RPMI8226 (cell line): ENCODE results near the gene RIN3.
"Not testable (repeated sequence)": the region's sequence is repeated elsewhere in the genome, so short reads cannot be mapped to it uniquely, and the experiment has no call there.

Experiments used
- DNase-seq: peaks from one replicate; pipeline ENCODE4 v3.0.0-alpha.2; 2015

RIN3 gene

GRCh38 chr14:92675421-92675820 is 161.8 kb downstream of the RIN3 start:
- DNase-seq: peak; percentile 21

- peak; percentile 35 for DNase-seq
Observed at GRCh38 chr14:92675976-92676375, 162.4 kb downstream of the RIN3 start.

- DNase-seq: no peak
Observed at GRCh38 chr14:92676403-92677086, 163.0 kb downstream of the RIN3 start.

- no peak for DNase-seq
Observed at GRCh38 chr14:92677087-92677668, 163.6 kb downstream of the RIN3 start.

GRCh38 chr14:92677955-92678354 is 164.4 kb downstream of the RIN3 start:
- DNase-seq: no peak

GRCh38 chr14:92678766-92679165 is 165.2 kb downstream of the RIN3 start:
- no peak for DNase-seq

- DNase-seq: no peak
Observed at GRCh38 chr14:92679246-92679645, 165.7 kb downstream of the RIN3 start.

GRCh38 chr14:92680330-92680729 is 166.7 kb downstream of the RIN3 start:
- not testable (repeated sequence) for DNase-seq

GRCh38 chr14:92680781-92681650 is 167.4 kb downstream of the RIN3 start:
- DNase-seq: peak; percentile 69

GRCh38 chr14:92683041-92683440 is 169.5 kb downstream of the RIN3 start:
- DNase-seq: no peak

- no peak for DNase-seq
Observed at GRCh38 chr14:92684801-92685560, 171.4 kb downstream of the RIN3 start.

- no peak for DNase-seq
Observed at GRCh38 chr14:92685784-92686355, 172.3 kb downstream of the RIN3 start.

- no peak for DNase-seq
Observed at GRCh38 chr14:92686411-92686899, 172.9 kb downstream of the RIN3 start.

GRCh38 chr14:92686900-92687427 is 173.4 kb downstream of the RIN3 start:
- DNase-seq: peak; percentile 71

- DNase-seq: no peak
Observed at GRCh38 chr14:92687681-92688433, 174.3 kb downstream of the RIN3 start.

- no peak for DNase-seq
Observed at GRCh38 chr14:92688434-92689375, 175.1 kb downstream of the RIN3 start.

- DNase-seq: peak; percentile 79
Observed at GRCh38 chr14:92690171-92691011, 176.8 kb downstream of the RIN3 start.

GRCh38 chr14:92692822-92693226 is 179.2 kb downstream of the RIN3 start:
- peak; percentile 95 for DNase-seq
